GM12878 (cell line): Measurements from ENCODE around the gene SEPTIN11. TPM values are rescaled to one million over a fixed set of nuclear protein-coding genes. Genes with fewer than 3 reads are reported as not detected.

Experiments
- BACH1 ChIP-seq: fragments of 450-650 bp; IDR thresholded peaks from 2 replicates; pipeline ENCODE4 v1.6.1; 2017; ENCODE audit warnings: mild to moderate bottlenecking, borderline replicate concordance
- BHLHE40 ChIP-seq, 2 experiments: fragments of 450-650 bp in 1 of 2; IDR thresholded peaks; 2 replicates each; pipeline ENCODE4 v1.6.1; 2011 to 2017; ENCODE audit warnings: low read depth in 2 of 2, borderline replicate concordance in 1 of 2, improper control_type of control experiment in 1 of 2, low read length in 1 of 2, mild to moderate bottlenecking in 1 of 2
- CHD4 ChIP-seq: fragments of 200-600 bp; sonication (generic); IDR thresholded peaks from 2 replicates; pipeline ENCODE4 v1.6.1; 2016; ENCODE audit warnings: mild to moderate bottlenecking
- KLF5 ChIP-seq: fragments of 450-650 bp; IDR thresholded peaks from 2 replicates; pipeline ENCODE4 v1.6.1; 2014; ENCODE audit warnings: mild to moderate bottlenecking; ENCODE audit not compliant: partially characterized antibody
- NFIC ChIP-seq: IDR thresholded peaks from 2 replicates; pipeline ENCODE4 v1.6.1; 2012; ENCODE audit warnings: low read depth, mild to moderate bottlenecking, inconsistent platforms, low read length, moderate library complexity
- RBBP5 ChIP-seq: fragments of 200-600 bp; sonication (generic); conservative IDR thresholded peaks from 2 replicates; pipeline ENCODE4 v1.6.1; 2016
- SIN3A ChIP-seq: IDR thresholded peaks from 2 replicates; pipeline ENCODE4 v1.6.1; 2012; ENCODE audit warnings: low read depth, low read length, improper control_type of control experiment
- SUPT20H ChIP-seq: IDR thresholded peaks from 2 replicates; pipeline ENCODE4 v1.6.1; 2011; ENCODE audit warnings: low read depth, mild to moderate bottlenecking, low read length, moderate library complexity, borderline replicate concordance; ENCODE audit not compliant: control insufficient read depth
- polyA plus RNA-seq, 11 experiments: library from polyadenylated mRNA; depleted of rRNA in 4 of 11; unstranded in 6 of 11; stranded (reverse) in 5 of 11; fragments of >200 nt; fragmentation: Nextera tagmentation in 4 of 11; fragmentation: Illumina TruSeq in 1 of 11; extraction: Ambion mirVana in 4 of 11; extraction: Trizol in 1 of 11; gene quantifications; 1 replicate in 1 of 11; 2 replicates in 10 of 11; pipeline versions ENCODE4 v1.2.1 to v1.2.3, GENCODE V29; 2011 to 2016; ENCODE audit warnings: inconsistent platforms in 2 of 11, missing spikeins in 2 of 11, low read depth in 1 of 11
- total RNA-seq, 4 experiments: library from RNA; depleted of rRNA in 3 of 4; stranded (reverse); fragments of >200 nt in 3 of 4; fragmentation: Illumina TruSeq in 1 of 4; extraction: Trizol in 1 of 4; gene quantifications; 2 replicates each; pipeline versions ENCODE4 v1.2.1 to v1.2.3, GENCODE V29; 2013 to 2021
- TF ChIP-seq, protein P1 (sequence below): fragments of 450-650 bp; IDR thresholded peaks from 2 replicates; pipeline ENCODE4 v1.6.1; 2017; ENCODE audit warnings: antibody characterized with exemption, mild to moderate bottlenecking, moderate library complexity
- TF ChIP-seq, protein P2 (sequence below): fragments of 450-650 bp; formaldehyde crosslinking; IDR thresholded peaks from 2 replicates; pipeline ENCODE4 v1.4.0; 2022; ENCODE audit warnings: mild to moderate bottlenecking, moderate library complexity
- TF ChIP-seq, protein P3 (sequence below): fragments of 450-650 bp; IDR thresholded peaks from 2 replicates; pipeline ENCODE4 v1.6.1; 2014; ENCODE audit warnings: mild to moderate bottlenecking
- TF ChIP-seq, protein P4 (sequence below): fragments of 450-650 bp; IDR thresholded peaks from 2 replicates; pipeline ENCODE4 v1.6.1; 2018; ENCODE audit warnings: borderline replicate concordance, mild to moderate bottlenecking; ENCODE audit not compliant: partially characterized antibody

Gene SEPTIN11
- total and polyA plus RNA-seq, 10 of the 15 experiments (the other 5 are each of a cell fraction or from before 2014, with no cell fraction given), result 24.7 to 160 (median 91.3) TPM

DNA sequence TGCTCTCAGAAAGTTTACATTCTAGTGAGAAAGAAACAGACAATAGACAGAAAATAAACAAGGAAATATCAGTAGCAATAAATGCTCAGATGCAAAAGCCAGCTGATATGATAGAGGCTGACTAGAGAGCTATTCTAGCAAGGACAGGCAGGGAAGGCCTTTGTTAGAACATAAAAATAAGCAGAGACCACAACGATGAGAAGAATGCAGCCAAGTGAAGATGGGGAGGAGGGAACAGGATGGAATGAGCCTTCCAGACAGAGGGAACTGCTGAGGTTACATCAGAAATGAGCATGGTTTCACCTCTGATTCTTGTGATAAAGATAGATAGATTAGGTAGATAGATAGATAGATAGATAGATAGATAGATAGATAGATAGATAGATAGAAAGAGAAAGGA is 44.0 kb upstream of the SEPTIN11 start (continued):
- TF ChIP-seq, protein P1, sequence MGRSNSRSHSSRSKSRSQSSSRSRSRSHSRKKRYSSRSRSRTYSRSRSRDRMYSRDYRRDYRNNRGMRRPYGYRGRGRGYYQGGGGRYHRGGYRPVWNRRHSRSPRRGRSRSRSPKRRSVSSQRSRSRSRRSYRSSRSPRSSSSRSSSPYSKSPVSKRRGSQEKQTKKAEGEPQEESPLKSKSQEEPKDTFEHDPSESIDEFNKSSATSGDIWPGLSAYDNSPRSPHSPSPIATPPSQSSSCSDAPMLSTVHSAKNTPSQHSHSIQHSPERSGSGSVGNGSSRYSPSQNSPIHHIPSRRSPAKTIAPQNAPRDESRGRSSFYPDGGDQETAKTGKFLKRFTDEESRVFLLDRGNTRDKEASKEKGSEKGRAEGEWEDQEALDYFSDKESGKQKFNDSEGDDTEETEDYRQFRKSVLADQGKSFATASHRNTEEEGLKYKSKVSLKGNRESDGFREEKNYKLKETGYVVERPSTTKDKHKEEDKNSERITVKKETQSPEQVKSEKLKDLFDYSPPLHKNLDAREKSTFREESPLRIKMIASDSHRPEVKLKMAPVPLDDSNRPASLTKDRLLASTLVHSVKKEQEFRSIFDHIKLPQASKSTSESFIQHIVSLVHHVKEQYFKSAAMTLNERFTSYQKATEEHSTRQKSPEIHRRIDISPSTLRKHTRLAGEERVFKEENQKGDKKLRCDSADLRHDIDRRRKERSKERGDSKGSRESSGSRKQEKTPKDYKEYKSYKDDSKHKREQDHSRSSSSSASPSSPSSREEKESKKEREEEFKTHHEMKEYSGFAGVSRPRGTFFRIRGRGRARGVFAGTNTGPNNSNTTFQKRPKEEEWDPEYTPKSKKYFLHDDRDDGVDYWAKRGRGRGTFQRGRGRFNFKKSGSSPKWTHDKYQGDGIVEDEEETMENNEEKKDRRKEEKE, result no peak
- TF ChIP-seq NFIC (no peak), BACH1 (no peak), KLF5 (no peak), BHLHE40 (IDR thresholded peaks at IDR 0.05; ENCODE audit: borderline replicate concordance in 1 of 2, low read depth in 2 of 2, low read length in 1 of 2) (no peak), RBBP5 (no peak), SUPT20H (no peak), CHD4 (no peak), SIN3A (no peak)
- TF ChIP-seq, protein P2, sequence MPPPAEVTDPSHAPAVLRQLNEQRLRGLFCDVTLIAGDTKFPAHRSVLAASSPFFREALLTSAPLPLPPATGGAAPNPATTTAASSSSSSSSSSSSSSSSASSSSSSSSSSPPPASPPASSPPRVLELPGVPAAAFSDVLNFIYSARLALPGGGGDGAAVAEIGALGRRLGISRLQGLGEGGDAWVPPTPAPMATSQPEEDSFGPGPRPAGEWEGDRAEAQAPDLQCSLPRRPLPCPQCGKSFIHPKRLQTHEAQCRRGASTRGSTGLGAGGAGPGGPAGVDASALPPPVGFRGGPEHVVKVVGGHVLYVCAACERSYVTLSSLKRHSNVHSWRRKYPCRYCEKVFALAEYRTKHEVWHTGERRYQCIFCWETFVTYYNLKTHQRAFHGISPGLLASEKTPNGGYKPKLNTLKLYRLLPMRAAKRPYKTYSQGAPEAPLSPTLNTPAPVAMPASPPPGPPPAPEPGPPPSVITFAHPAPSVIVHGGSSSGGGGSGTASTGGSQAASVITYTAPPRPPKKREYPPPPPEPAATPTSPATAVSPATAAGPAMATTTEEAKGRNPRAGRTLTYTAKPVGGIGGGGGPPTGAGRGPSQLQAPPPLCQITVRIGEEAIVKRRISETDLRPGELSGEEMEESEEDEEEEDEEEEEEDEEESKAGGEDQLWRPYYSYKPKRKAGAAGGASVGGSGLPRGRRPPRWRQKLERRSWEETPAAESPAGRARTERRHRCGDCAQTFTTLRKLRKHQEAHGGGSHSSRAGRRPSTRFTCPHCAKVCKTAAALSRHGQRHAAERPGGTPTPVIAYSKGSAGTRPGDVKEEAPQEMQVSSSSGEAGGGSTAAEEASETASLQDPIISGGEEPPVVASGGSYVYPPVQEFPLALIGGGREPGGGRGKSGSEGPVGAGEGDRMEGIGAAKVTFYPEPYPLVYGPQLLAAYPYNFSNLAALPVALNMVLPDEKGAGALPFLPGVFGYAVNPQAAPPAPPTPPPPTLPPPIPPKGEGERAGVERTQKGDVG (CRISPR knock-in tag), result no peak
- TF ChIP-seq, protein P3, sequence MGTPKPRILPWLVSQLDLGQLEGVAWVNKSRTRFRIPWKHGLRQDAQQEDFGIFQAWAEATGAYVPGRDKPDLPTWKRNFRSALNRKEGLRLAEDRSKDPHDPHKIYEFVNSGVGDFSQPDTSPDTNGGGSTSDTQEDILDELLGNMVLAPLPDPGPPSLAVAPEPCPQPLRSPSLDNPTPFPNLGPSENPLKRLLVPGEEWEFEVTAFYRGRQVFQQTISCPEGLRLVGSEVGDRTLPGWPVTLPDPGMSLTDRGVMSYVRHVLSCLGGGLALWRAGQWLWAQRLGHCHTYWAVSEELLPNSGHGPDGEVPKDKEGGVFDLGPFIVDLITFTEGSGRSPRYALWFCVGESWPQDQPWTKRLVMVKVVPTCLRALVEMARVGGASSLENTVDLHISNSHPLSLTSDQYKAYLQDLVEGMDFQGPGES, result no peak
- TF ChIP-seq, protein P4, sequence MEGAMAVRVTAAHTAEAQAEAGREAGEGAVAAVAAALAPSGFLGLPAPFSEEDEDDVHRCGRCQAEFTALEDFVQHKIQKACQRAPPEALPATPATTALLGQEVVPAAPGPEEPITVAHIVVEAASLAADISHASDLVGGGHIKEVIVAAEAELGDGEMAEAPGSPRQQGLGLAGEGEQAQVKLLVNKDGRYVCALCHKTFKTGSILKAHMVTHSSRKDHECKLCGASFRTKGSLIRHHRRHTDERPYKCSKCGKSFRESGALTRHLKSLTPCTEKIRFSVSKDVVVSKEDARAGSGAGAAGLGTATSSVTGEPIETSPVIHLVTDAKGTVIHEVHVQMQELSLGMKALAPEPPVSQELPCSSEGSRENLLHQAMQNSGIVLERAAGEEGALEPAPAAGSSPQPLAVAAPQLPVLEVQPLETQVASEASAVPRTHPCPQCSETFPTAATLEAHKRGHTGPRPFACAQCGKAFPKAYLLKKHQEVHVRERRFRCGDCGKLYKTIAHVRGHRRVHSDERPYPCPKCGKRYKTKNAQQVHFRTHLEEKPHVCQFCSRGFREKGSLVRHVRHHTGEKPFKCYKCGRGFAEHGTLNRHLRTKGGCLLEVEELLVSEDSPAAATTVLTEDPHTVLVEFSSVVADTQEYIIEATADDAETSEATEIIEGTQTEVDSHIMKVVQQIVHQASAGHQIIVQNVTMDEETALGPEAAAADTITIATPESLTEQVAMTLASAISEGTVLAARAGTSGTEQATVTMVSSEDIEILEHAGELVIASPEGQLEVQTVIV, result no peak
- TF ChIP-seq, all 136 proteins: peak for 0
